H4 (cell line): ENCODE data around the gene SLC9C2. TPM values are rescaled to one million over a fixed set of nuclear protein-coding genes. Genes with fewer than 3 reads are reported as not detected.
"Not testable (repeated sequence)": the region's sequence is repeated elsewhere in the genome, so short reads cannot be mapped to it uniquely, and the experiment has no call there.

Source experiments
- DNase-seq: peaks from one replicate; pipeline ENCODE4 v3.0.0-alpha.2; 2015; ENCODE audit warnings: low spot score
- total RNA-seq: library from RNA; depleted of rRNA; stranded (reverse); fragments of >200 nt; shearing (Covaris generic); gene quantifications from 2 replicates; pipeline ENCODE4 v1.2.3, GENCODE V29; 2014

Gene SLC9C2
- total RNA-seq, 1 experiment from 2014 or later, result not detected

DNA sequence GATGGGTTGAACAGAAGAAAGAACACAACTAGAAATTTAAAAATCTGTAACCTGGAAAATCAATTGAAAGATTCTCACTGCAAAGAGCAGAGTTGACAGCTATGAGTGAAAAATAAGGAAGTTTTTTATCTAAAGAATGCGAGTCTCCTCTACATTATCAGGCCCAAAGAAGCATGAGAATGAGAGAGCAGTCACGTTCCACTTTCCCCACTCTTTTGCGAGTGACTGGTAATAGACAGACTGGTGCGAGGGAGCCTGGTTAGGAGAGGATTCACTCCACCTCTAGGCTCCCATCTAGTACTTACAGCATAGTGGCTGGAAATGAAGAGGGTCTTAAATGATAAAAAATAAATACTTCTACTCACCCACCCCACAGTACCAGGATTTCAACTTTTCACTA lies 73.8 kb downstream of the SLC9C2 start:
- no peak for DNase-seq

DNA sequence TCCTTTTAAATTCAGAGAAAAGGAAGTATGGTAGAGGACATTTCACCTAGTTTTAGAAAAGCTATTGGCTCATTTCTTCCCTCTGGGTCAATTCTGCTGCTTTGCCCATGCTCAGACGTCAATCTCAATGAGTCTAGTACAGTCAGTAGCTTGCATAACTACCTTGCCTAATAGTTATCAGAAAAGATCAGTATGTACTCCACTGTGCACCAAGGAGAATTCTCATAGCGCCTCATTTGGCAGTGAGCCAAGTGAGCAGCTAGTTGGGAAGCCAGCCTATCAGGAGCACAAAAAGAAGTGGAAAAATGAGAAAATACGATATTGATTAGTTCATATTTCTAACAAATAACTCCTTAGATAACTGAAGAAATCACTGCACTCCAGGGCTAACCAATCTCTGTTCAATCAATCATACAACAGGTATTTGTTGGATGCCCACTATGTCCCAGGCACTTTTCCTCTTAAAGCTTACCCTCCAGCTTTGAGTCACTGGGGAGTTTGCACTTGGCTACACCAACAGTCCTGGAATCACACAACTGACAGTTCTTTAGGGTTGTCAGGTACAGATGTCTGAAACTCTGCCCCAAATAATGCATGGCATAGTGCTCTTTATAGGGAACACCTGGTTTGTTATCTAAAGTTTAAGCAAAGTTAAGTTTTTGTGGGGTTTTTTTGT lies 75.6 kb downstream of the SLC9C2 start:
- no peak for DNase-seq

DNA sequence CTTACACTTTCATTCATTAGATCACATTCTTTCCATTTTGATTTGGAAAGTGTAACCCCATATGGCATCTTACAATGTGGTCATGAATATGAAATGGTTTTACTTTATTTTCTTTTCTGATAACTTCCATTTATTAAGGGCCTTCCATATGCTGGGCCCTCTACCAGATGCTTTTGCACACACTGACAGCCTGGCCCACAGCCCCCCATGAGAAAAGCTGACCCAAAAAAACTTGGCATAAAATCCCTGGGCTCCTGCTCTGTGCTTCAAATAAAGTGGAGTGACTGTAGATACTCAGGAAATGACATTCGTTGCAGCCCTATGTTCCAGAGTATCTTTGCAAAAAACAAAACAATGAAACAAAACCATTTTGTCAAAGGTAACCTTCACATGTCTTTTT lies 76.9 kb downstream of the SLC9C2 start:
- DNase-seq, result no peak

DNA sequence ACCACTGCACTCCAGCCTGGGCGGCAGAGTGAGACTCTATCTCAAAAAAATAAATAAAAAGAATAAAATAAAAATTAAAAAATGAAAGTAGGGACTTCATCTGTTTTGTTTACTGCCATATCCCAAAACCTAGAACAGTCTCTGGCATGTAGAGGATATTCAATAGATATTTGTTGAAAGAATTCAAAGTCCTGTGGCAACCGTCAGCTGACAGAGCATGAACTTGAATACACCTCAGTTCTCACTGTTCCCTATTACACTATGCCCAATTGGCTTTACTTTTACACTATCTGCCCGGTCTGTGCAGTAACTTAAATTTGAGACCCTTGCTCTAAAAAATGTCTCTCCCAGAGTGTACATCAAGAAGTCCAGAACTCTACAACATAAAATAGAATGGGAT lies 79.5 kb downstream of the SLC9C2 start:
- DNase-seq, result no peak

DNA sequence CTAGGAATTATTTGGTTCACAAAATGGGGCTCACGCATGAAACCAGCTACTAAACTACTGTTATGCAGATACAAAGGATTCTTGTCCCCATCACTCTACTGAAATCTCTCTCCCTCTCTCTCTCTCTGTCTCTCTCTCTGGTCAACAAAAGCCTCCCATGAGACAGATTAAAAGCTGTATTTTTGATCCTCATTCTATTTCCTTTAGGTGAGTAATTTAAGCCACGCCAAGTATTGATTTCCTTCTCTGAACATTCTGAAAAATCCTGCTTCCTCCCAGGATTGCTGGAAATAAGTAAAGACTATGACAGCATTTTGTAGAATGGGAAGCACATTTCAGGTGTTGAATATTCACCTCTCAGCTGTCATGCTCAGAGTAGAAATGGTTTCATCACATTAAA lies 82.1 kb downstream of the SLC9C2 start:
- DNase-seq, result no peak

DNA sequence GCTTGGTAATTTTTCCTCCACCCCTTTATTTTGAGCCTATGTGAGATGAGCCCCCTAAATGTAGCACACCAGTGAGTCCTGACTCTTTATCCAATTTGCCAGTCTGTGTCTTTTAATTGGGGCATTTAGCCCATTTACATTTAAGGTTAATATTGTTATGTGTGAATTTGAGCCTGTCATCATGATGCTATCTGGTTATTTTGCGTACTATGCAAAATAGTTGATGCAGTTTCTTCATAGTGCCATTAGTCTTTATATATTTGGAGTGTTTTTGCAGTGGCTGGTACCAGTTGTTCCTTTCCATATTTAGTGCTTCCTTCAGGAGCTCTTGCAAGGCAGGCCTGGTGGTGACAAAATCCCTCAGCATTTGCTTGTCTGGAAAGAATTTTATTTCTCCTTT lies 88.4 kb downstream of the SLC9C2 start:
- DNase-seq, result not testable (repeated sequence)

DNA sequence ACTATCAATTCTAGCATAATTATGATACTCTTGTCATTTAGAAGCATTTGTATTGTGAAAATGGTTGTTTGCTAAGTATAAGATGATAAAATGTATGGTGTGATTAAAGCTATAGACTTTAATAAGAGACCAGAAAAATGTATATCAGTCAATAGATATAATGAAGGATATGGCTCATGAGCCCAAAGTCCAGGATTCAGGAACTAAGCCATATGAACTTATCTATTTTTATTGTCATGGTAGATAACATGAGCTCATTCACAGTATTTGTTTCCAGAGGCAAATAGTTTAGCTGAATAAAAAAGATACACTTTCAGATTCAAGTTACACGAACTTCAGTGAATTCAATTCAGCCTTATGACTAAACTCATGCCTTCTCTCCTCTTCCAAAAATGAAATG lies 93.1 kb downstream of the SLC9C2 start:
- no peak for DNase-seq

DNA sequence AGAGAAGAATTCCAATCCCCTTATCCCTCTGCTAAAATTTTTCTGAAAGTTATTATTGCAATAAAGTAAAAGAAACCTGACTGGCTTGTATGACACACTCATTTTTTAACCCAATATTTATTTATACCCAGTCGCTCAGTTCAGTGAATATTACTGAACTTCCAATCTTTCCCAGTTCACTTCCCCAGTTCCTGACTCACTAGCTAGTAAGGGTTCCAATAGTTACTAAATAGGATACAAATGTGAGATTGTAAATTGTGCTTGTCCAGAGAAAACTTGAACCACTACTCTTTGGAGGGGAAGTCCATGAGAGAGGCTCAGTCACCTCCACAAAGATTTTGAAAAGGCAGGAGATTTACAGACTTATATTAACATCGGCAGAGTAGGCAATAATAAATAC lies 94.3 kb downstream of the SLC9C2 start:
- no peak for DNase-seq

DNA sequence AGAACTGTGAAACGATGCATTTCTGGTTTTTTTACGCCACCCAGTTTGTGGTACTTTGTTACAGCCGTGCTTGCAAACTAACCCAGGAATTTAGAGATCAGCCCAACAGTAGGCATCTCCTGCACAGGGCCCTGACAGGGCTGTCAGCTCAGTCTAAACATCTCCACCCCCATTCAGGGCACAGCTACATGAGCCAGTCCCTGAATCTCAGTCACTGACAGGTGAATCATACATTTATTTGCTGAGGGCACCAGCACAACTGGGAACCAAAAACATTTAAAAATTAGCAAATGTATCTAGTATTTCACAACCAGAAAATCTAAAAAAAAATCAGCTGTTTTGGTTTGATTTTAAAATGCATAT lies 95.0 kb downstream of the SLC9C2 start:
- no peak for DNase-seq

DNA sequence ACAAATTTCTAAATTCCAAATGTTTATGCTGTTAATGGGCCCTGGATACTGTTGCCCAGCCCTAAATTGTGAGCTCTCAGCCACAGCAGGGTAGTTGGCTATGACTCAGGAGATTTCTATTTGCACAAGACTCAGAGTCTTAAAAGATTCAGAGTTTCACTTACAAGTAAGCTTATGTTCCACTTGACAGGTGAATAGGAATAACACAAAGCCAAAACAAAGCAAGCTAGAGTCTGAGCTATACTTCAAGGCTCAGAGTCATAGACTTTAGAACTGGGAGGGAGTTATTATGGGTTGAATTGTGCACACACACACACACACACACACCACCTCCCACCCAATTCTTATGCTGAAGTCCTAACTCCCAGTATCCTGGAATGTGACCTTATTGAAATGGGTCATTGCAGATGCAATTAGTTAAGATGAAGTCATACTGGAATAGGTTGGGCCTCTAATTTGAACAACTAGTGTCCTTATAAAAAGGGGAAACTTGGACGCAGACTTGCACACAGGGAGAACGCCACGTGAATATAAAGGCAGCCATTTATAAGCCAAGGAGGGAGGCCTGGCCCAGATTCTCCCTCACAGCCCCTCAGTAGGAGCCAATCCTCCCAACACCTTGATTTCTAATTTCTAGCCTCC lies 95.5 kb downstream of the SLC9C2 start:
- DNase-seq, result peak; percentile 68

DNA sequence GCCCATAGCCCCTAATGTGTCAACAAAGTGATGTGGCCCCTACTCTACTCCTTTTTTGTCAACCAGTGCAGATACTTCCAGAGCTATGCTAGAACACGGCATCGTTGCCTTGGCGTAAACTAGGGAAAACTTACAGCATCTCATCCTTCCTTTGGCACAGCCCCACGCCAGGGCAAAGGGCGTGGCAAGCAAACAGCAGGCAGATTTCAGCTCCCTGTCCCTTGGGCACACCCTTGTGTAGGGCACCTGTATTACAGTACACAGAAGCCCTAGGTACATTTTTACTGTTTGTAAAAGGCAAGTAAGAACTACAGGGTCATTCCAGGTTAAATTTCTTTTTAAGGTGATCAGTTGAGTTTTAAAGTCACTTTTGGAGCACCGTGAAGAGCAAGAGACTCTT lies 96.4 kb downstream of the SLC9C2 start:
- DNase-seq, result peak; percentile 31

DNA sequence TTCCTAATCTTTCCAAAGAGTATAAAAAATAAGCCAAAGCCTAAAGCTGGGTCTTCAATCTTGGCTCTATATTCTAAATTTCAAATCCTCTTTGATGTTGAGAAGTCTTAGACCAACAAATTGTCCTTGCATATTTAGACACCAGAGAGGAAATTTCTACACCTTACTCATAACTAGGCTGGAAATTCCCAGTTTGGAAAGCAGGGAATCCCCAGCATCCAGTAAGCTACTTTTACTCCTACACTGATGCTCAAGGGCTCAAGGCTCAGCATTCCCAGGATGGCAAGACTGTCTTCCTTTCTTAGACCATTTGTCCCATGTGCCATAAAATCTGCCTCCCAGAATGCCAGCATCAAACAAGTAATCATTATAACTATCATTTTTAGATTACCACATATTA lies 97.5 kb downstream of the SLC9C2 start:
- DNase-seq, result no peak

DNA sequence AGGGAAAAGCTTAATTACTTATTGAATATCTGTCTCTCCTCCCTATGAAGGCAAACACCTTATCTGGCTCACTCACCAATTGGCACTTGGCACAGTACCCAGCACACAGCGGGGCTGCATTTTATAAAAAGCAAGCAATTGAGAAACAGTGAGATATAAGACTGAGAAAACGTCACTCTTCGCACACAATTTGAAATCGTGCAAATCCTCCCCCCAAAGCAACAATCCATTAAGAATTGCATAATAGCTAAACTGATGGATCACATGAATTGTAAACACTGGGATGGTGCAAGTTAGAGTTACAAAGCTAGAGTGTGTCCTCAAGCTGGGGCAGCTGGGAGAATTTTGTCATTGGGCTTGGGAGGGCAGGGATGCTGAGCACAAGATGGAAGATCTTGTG lies 98.6 kb downstream of the SLC9C2 start:
- DNase-seq, result no peak

DNA sequence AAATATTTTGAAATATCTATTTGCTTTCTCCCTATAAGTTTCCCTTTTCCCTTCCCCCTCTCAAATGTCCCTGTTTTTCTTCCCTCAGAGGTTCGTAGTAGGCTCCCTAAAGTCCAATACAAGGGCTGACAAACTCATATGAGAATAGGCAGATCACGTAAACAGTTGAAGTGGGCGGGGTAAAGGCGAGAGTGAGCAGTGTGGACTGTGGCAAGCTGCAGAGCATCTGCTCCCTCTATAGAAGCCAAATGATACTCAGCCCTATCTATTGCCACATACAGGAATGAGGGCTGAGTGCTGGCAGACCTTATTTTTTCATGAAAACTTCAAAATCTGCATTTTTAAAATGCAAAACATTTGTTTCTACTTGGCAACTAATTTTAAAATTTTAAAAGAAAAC lies 99.5 kb downstream of the SLC9C2 start:
- no peak for DNase-seq

DNA sequence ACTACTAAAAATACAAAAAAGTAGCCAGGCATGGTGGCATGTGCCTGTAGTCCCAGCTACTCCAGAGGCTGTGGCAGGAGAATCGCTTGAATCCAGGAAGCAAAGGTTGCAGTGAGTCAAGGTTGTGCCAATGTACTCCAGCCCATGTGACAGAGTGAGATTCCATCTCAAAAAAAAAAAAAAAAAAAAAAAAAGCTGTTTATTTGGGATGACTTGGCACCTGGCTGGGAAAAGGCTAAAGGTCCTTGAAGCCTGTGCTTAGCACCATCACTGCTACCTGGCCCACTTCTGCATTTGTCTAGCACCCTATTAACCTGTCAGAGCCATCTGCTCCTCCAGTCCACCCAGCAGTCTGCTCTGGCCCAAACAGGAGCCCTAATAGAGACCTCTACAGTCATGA lies 100.8 kb downstream of the SLC9C2 start:
- DNase-seq, result no peak

DNA sequence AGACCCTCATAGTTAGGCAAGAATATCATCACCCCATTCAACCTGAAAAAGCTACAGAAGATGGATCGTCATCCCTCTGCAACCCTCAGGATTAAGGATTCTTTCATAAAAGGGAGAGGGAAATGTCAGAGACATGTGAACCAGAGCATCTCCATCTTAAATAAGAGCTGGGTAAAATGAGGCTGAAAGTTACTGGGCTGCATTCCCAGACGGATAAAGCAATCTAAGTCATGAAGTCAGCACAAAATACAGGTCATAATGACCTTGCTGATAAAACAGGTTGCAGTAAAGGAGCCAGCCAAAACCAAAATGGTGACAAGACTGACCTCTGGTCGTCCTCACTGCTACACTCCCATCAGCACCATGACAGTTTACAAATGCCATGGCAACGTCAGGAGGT lies 103.1 kb downstream of the SLC9C2 start:
- DNase-seq, result no peak

DNA sequence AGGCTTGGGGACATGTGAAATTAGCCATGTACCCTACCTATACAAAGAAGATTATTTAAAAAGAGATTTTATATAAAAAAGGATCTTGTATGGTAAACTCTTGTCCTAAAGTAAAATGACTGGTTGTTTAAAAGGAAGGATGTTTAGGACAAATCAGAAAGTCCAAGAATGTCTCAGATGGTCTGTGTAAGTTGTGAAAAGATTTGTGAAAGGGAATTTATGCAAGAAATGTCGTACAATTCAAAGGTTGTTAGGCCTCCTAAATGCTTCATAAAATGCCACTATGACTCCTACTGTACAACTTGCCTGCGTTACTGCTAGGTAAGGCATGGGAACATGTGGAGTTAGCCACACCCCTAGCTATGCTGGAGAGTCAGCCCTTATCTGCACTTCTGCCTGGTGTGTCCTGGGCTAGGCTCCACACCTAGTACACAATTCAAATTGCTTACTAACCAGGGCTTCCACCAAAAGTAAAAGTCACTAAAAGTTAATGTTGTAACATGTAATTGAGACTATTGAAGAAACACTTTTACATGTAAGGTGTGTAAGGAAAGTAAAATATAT lies 106.0 kb downstream of the SLC9C2 start:
- DNase-seq, result no peak

DNA sequence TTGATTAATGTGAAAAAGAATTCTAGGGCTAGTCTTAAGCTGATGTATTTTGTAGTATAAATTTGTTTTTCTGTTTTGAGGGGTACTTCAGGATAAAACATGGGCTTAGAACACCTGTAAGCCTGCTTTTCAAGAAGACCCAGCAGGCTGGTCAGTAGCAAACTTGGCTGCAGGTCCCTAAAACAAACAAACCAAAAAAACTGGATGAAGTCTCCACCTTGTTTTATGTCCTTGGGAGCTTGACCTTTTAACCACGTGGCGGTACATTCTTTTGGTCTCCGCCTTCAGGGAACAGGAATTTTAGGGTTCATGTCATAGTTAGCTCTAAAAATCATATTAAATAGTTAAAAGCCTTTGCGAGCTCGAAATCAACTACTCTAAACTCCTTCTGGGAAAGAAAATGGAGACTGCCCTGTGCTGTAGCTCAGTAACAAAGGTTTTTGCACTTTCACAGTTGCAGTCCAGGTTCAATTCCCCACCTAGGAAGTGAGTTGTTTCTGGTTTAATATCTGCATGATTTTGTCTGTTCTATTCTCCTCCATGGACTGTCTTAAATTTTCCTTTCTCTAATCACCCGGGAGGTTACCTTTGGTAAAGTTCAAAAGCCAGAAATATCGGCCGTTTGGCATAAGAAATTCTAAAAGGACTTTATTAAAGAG lies 107.1 kb downstream of the SLC9C2 start:
- DNase-seq, result no peak

DNA sequence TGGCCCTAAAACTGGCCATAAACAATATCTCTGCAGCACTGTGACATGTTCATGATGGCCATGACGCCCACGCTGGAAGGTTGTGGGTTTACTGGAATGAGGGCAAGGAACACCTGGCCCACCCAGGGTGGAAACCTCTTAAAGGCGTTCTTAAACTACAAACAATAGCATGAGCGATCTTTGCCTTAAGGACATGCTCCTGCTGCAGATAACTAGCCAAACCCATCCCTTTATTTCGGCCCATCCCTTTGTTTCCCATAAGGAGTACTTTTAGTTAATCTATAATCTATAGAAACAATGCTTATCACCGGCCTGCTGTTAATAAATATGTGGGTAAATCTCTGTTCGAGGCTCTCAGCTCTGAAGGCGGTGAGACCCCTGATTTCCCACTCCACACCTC lies 109.7 kb downstream of the SLC9C2 start:
- not testable (repeated sequence) for DNase-seq

DNA sequence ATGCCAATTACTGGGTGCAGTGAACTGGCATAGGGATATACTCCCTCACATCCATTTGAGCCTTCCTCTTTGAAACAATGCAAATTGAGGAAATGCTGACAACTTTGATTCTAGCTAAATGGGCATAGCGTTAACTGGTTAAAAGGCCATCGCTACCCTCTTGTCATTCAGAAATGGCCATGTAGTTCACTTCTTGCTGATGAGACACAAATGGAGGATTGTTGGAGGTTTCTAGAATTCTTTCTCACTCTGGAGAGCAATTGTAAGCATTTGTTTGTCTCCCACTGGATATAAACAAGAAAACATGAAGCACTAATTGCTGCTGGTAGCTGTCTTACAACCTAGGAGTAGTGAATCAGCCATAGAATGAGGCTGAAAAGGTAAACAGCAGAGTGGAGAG lies 111.4 kb downstream of the SLC9C2 start:
- no peak for DNase-seq

DNA sequence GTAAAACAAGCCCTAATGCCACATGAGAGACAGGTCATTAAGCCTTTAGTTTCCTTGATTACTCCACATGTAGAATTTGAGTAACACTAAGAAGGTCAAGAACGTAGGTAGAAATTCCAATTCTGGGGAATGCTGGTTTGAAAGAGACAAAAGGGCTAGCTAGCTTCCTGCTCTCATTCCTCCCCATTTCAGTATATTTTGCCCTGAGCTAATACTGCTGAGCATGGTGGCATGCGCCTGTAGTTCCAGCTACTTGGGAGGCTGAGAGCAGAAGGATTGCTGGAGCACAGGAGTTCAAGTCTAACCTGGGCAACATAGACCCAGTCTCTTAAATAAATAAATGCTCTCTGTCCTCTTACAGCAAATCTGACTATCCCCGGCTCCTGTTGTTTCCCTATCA lies 112.9 kb downstream of the SLC9C2 start:
- no peak for DNase-seq

DNA sequence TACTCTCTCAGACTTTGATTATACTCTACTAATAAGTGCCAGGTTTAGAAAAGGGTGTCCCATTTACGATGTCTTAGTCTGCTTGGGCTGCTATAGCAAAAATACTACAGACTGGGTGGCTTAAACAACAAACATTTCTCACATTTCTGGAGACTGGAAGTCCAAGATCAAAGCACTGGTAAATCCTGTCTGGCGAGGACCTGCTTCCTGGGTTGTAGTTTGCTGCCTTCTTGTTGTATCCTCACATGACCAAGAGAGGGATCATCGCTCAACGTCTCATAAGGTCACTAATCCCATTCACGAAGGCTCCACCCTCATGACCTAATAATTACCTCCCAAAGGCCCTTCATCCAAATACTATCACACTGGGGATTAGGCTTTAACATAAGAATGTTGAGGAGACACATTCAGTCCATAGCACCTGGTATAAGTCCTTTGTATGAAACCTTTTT lies 113.7 kb downstream of the SLC9C2 start:
- no peak for DNase-seq

DNA sequence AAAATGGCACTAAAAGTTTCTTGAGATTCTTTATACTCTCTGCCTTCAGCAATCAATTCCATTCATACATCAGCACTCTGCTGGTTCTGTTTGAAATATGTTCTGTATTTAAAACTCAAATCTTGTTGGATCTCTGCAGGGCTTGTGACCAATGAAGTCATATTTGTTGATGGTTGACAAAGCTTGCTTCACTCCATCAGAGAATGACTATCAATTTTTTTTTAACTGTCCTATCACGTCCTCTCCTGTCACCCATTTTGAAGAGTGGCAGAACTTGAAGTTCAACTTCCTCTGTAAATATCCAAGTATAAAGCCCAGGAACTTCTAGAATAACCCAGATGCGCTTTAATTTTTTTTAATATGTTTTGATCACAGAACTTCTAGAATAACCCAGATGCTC lies 114.9 kb downstream of the SLC9C2 start:
- DNase-seq, result no peak
